Measurements from ENCODE around the gene TAB2. TPM values are rescaled to one million over a fixed set of nuclear protein-coding genes. Genes with fewer than 3 reads are reported as not detected.
"Not testable (repeated sequence)": the region's sequence is repeated elsewhere in the genome, so short reads cannot be mapped to it uniquely, and the experiment has no call there.

The TAB2 gene
- polyA plus RNA-seq, 5 donors, result 66.1 to 106 (median 87.7) TPM

DNA sequence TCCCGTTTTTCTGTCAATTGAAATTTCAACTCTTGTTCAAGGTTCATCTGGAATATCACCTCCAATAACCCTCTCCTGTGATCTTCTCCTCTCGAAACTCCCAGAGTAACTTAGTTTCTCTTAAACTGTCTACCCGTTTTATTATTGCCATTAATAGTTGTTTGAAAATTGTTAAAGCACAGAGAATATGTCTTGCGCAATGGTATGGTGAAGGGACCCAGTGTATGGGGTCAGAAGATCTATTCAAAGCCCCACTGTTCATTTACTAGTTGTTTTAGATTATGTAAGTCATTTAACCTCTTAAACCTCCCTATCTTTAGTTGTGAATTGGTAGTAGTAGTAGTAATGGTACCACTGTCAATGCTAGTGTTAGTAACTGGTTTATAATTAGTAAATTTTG, 6.2 kb upstream of the TAB2 start:
- DNase-seq, result no peak

DNA sequence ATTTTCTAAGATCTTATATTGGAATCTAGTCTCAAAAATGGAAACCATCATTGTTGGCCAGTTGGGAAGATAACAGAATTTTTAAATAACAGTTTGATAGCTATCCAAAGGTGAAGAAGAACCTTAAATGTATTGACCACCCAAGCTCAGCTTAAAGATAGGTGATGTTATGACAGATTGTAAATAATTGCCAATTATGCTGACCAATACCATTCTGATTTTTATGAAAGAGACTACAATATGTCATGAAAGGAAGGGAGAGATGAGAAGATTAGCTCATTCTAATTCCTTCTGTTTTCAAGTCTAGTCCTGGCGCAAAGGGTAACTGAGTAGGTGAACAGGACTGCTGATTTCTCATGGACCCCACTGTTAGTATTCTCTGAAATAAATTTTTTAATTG, 5.7 kb upstream of the TAB2 start:
- no peak for DNase-seq

DNA sequence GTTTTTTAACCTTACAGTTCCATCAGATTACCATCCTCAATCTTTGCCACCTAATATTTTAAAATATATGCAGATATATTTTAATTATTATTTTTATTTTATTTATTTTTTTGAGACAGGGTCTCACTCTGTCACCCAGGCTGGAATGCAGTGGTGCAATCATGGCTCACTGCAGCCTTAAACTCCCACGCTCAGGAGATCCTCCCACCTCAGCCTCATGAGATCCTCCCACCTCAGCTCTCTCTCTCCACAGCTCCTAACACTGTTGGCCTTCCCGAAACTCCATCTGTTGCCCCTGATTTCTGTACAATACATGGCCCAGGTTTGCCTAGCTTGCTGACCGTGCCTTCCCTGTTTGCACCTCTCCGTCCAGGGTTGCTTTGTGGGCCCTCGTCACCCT, 4.4 kb upstream of the TAB2 start:
- DNase-seq, result no peak

DNA sequence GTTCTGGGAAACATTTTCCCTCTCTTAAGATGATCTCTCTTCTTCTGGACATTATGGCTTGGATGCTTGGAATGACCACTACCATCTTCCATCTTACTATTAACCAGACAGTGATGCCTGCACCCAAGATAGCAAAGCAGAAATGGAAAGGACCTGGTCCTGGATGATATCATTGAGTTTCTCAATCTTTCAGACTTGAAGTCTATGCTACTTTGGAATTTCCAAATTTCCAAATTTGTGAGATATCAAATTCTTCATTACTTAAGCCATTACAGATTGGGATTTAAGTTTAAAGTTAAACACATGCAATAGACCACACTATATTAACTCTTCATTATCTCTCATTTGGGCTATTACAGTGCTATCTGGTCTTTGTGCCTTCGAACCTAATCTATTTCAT, 3.7 kb upstream of the TAB2 start:
- no peak for DNase-seq

DNA sequence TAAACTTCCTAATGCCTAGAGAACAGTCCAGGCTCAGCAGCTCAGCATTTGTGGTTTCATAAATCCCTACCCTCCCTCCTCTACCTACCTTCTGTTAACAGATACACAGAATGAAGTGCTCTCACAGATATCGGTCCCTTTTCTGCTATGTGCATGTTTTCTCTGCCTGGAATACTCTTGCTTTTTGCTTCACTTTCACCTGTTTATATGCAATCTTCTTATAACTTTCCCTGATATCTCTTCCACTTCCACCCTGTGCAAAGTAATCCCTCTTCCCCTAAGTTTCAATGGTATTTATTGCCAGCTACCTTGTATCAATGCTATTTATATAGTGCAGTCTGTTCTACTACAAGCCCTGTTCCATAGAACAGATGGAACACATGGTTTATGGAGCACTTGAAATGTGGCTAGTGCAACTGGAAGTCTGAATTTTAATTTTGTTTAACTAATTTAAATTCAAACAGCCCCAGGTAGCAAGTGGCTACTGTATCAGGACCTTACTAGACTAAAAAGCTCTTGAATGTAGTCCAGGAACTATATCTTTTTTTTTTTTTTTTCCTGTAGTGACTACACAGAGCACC, 3.1 kb upstream of the TAB2 start:
- no peak for DNase-seq

DNA sequence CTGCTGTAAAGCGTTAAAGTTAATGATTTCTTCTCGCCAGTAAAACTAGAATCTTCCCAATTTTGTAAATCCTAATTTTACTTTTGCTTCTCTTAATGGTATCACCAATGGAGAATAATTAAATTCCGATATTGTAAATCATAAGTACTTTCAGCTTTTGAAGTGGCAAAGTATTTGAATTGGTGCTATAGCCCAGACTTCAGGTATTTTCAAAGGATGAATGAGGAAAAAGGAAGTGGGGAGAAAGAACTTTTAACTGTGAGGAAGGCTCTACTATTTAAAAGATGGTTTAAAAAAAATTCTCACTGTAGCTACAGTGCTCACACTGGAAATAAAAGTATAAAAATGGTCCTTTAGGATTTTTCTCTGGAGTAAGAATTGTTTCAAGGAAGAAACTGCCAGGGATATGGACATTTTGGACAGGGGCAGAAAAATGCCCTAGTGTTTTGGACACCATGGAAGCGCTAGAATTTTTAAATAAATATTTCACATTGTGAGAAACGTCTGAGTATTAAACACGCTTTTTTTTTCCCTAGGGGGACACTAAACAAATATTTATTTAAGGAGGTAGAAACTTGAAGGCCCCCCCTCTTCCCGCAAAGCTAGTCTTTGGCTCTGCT, 1.3 kb upstream of the TAB2 start:
- no peak for DNase-seq

DNA sequence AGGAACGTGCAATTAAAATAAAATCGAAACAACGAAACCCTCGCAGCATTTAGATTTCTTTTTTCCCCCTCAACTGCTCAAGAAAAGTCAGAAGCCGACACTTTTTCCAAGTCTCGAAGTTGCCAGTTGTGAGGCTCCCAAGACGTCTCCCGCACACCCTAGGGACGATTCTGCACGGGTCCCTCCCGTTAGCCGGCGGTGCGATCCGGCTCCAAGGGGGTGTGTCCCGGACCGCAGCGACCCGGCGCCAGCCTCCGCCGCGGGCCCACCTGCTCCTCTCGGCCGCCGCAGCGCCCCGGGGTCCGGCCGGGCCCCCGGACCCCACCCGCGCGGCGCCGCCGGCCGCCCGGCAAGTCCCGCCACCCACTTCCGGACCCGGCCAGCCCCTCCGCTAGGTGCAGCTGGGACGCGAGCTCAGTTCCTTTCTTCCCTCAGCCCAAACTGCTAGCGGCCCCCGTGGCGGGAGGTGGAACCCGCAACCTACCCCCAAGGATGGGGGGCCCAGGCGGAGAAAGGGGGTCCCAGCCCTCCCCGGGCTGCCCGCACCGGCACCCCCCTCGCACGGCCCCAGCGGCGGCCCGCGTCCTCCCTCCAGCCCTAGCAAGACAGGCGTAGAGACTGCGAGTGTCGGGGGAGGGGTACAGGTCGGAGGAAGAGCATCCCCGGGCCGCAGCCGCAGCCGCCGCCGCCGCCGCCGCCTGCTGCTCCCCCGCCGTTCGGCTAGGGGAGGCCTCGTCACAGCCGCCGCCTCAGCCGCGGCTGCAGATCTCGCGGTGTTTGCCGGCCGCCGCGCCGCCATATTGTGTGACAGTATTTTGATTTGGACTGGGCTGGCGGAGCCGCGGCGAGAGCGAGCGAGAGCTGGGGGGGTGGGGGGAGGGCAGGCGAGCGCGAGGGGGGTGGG, 520 bp upstream of the TAB2 start:
- DNase-seq, result peak; percentile 89 to 91

DNA sequence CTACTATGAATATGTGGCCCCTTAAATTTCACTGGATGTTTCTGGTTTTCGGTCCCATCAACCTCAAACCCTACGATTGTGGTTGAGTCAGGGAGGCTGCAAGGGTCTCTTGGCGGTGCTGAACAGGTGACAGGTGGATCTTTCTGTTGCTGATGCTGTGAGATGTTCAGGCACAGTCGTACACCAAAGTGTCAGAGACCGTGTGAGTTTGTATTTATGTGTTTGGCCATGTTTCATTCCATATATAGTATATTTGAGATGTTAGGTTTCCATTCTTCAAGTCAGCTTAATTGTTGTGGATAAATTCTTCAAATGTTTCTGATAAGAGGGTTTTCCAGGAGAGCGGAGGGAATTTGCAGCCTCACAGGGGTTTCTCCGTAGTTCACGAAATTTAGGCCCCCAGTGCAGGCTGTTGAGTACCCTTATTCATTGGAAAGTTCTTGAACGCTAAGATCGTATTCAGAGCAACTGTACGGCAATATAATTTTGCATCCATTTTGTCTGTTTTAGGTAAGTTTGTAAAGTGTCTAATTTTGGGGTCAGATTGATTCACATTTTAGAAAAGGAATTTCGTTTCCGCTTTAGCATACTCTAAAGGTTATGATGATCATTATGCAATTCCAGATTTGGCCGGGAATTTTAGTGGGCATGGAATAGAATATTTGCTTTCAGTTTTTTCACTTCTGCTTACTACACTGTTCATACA, 1.2 kb downstream of the TAB2 start:
- peak in 1 of 2 donors; percentile 29 for DNase-seq

DNA sequence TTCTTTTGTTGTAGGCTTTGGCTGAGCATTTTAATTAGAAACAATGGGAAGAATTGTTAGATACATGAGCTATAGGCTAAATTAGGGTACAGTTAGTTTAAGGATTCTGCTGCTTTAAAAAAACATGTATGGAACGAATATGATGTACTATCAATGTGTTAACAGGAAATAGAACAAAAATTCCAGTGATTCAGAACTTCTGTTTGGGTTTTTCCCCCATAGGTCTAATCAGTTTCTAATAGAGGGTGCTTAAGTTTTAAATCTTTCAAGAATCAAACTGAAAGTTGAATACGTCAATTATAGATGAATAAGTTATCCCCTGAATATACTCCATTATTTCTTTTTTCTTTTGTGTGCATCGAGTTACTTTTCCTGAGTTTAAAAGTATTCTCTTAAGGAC, 1.9 kb downstream of the TAB2 start:
- no peak for DNase-seq

DNA sequence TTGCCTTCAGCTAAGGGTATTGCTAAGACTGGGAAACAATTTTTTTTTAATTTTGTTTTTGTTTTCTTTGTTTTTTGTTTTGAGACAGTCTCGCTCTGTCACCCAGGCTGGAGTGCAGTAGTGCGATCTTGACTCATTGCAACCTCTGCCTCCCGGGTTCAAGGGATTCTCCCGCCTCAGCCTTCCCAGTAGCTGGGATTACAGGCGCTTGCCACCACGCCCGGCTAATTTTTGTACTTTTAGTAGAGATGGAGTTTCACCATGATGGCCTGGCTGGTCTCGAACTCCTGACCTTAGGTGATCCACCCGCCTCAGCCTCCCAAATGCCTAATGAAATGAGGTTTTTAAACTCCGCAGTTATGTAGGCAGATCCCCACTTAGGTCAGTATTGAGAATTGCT, 2.5 kb downstream of the TAB2 start:
- not testable (repeated sequence) for DNase-seq

DNA sequence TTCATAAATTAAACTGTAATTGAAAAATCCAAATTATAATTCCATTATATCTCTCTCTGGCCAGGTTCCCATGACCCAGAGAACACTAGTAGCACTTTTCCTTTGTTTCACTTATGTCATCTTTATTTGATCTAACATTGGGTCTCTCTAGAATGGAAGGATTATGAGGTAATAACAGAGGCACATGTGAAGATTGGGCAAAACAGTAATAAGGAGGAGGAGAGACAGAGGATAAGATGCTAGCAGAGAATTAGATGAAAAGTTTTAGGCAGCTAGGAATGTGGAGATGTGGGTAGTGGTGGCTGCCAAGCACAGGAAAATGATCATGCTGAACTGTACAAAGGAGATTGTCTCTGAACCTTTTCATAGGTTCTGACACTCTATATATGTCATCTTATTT, 3.3 kb downstream of the TAB2 start:
- no peak for DNase-seq

DNA sequence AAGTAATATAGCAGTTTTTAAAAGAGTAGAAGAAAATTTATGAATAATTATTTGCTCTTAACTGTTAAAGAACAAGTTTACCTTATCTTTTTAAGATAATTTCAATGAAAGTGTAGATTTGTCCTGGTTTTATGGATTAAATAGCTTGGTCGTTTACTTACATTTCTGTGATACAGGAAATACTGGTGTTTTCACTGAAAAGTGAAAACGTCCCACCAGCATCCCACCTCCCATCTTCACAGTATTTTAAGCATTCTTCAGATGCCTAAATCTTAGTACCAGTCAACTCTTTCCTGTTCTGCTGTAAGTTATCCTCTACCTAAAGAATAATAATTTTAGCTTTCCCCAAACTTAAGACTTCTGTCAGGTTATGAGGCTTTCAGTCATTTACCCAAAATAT, 5.8 kb downstream of the TAB2 start:
- DNase-seq, result no peak

DNA sequence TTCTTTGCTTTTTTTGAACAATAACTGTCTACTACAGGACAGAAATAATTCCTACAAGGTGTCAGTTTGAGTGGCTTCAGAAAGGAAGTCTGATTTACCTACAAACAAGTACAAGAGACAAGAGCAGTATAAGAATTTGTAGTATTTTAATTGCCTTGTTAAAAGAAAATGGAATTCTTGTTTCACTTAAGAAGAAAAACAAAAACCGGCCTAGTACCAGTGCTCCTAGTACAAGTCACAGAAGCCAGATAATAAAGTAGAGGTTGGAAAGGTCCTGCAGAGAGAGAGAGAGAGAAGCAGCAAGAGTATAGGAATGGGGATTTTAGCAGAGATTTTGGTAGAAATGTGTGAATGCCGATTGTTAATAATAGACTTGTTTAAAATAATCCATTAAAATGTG, 6.4 kb downstream of the TAB2 start:
- DNase-seq, result no peak

DNA sequence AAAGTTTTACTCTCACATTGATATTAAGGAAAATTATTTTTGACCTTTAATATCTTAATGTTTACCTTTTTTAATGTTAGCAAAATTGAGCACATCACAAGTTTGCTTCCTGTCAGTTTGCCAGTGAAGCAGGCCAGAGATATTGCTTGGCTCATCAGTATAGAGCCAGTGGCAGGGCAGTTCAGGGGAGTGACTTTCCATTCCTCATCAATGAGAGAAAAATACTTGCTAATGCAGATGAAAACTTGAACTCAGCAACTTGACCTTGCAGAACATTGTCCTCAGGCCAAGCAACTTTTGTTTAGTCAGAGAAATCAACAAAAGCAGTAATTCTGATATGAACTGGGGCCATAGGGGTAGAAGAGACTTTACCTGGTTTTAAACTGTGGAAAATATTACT, 6.9 kb downstream of the TAB2 start:
- no peak for DNase-seq

DNA sequence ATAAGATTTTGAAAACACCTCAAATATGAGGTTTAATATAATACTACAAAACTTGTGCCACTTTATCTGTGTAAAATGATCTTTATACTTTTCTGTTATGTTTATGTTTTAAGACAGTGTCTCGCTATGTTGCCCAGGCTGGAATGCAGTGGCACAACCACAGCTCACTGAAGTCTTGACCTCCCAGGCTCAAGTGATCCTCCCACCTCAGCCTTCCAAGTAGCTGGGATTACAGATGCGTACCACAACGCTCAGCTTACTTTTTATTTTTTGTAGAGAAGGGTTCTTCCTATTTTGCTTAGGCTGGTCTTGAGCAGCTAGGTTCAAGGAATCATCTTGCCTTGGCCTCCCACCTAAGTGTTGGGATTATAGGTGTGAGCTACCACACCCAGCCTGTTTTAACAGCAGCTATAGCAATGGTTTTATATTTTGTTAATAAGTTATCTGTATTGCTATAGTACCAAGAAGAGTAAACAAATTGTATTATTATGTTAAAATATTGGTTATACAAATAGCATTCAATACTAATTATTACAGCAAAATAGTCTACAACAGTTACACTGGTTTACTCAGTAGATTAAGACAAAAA, 8.2 kb downstream of the TAB2 start:
- DNase-seq, result no peak

DNA sequence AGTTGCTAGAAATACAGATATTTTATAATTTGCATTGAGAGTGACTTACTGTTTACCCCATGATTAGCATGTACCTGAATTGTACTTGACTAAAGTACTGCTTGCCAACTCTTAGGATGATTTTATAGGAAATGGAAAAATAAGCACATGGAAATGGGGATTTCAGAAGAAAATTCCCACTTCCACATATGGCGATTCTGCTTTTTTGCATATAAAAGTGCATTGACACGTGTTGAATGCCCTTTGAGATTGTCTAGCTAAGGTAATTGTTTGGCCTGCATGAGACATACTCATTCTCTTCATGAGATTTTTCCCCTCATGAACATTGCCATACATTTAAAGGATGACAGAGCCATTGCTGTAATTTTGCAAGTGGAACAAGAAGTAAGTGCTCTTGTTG, 10.1 kb downstream of the TAB2 start:
- DNase-seq, result no peak

DNA sequence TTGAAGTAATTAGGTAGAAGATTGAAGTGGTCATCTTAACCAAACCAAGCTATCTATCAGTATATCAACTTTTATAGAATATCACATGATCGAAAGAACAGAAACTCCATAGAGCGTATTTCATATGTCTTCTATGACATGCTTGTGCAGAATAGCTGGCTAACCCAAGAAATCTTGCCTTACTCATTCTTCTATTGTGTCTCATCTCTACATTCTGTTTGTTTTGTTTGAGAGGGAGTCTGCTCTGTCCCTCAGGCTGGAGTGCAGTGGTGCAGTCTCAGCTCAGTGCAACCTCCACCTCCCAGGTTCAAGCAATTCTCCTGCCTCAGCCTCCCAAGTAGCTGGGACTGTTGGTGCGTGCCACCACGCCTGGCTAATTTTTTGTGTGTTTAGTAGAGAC, 10.6 kb downstream of the TAB2 start:
- no peak for DNase-seq

DNA sequence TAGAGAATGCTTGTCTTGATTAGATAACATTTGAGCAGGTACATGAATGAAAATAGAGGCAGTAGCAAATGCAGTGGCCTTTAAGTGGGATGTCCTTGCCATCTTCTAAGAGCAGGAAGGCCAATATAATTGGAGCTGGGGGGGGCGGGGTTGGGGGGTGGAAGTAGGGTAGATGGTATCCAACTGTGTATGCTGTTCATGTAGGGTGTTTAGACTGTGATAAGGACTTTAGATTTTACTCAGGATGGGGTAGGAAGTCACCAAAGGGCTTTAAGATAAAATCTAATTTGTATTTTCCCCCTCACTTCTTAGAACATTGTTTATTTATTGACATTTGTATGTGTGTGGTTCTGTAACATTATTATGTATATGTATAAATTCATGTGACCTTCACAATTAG, 12.0 kb downstream of the TAB2 start:
- no peak for DNase-seq

DNA sequence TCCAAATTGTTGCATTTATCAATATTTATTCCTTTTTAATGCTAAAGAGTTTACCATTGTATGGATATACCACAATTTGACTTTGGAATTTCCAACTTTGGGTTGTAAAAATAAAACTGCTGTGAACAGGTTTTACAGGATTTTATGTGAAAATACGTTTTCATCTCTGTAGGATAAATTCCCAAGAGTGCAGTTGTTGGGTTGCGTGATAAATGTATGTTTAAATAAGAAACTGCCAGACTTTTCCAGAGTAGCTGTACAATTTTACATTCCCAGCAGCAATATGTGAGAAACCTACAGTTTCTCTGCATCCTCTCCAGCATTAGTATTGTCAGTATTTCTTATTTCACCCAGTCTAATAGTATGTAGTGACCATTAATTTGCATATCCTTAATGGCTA, 12.6 kb downstream of the TAB2 start:
- no peak for DNase-seq

DNA sequence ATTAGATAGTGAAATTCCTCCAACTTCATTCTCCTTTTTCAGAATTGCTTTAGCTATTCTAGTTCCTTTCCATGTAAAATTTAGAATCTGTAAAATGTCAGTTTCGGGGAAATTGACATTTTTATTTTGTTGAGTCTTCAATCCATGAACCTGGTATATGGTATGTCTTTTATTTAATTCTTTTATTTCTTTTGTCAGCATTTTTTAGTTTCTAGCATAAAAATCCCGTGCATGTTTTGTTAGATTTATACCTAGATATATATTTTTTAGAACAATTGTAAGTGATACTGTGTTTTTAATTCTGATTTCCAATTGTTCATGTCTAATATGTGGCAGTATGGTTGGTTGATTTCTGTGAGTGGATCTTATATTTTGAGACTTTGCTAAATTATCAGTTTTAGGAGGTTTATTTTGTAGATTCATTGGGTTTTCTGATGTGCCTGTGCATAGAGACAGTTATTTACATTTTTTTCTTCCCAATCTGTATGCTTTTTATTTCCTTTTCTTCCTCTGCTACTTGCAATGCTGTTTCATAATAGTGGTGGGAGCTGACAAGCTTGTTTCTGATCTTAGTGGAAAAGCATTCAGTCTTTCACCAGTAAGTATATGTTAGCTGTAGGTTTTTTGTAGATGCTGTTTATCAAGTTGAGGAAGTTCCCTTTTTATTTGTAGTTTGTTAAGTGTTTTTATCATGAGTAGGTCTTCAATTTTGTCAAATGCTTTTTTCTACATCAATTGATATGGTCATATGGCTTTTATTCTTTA, 13.7 kb downstream of the TAB2 start:
- no peak for DNase-seq

DNA sequence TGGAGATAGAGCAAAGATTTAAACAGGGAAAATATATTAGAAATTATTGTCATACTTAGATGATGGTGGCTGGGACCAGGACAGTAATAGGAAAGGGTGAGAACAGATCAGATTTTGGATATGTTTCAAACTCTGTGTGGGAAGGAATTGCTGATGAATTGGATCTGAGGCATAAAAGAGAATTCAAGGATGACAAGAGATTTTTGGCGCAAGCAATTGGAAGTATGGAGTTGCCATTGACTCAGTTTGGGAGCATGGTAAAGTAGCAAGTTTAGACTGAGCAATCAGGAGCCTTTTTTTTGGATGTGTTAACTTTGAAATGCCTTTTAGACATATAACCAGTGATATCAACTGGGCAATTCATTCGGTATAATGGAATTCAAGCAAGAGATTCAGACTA, 14.4 kb downstream of the TAB2 start:
- no peak for DNase-seq
